ENCODE measurements around the gene TMEM156.

The TMEM156 gene

GRCh38 chr4:38983291-38983690, 48.9 kb downstream of the TMEM156 start:
- Histone ChIP-seq H3K4me1 (ENCODE audit: control insufficient read depth, insufficient read depth, low read length) (no peaks in the 10 kb centered on the region), H3K27me3 (ENCODE audit: control insufficient read depth, insufficient read depth, low read length, poor library complexity, severe bottlenecking) (no peaks in the 10 kb centered on the region), H3K4me3 (ENCODE audit: insufficient read depth, low read depth, low read length) (no peak overlapping the region), H3K27ac (ENCODE audit: insufficient read depth, low read depth, low read length, poor library complexity, severe bottlenecking) (no peak overlapping the region), H3K9me3 (ENCODE audit: control insufficient read depth, low read length) (no peaks in the 10 kb centered on the region), H3K36me3 (ENCODE audit: control insufficient read depth, insufficient read depth, low read length) (no peaks in the 10 kb centered on the region)
- WGBS, 2 experiments: 86% methylated on average over 6 of the region's 6 CpGs

- Histone ChIP-seq H3K36me3 (ENCODE audit: control insufficient read depth, insufficient read depth, low read length) (no peaks in the 10 kb centered on the region), H3K4me1 (ENCODE audit: control insufficient read depth, insufficient read depth, low read length) (no peaks in the 10 kb centered on the region), H3K27ac (ENCODE audit: insufficient read depth, low read depth, low read length, poor library complexity, severe bottlenecking) (no peak overlapping the region), H3K27me3 (ENCODE audit: control insufficient read depth, insufficient read depth, low read length, poor library complexity, severe bottlenecking) (no peaks in the 10 kb centered on the region), H3K4me3 (ENCODE audit: insufficient read depth, low read depth, low read length) (no peak overlapping the region), H3K9me3 (ENCODE audit: control insufficient read depth, low read length) (no peaks in the 10 kb centered on the region)
- WGBS, 2 experiments: 92 to 97% methylated on average over 3 to 4 of the region's 5 CpGs
Observed at GRCh38 chr4:38982361-38983095, 49.7 kb downstream of the TMEM156 start.

- Histone ChIP-seq H3K27me3 (ENCODE audit: control insufficient read depth, insufficient read depth, low read length, poor library complexity, severe bottlenecking) (no peaks in the 10 kb centered on the region), H3K9me3 (ENCODE audit: control insufficient read depth, low read length) (no peaks in the 10 kb centered on the region), H3K4me3 (ENCODE audit: insufficient read depth, low read depth, low read length) (no peak overlapping the region), H3K36me3 (ENCODE audit: control insufficient read depth, insufficient read depth, low read length) (no peaks in the 10 kb centered on the region), H3K4me1 (ENCODE audit: control insufficient read depth, insufficient read depth, low read length) (no peaks in the 10 kb centered on the region), H3K27ac (ENCODE audit: insufficient read depth, low read depth, low read length, poor library complexity, severe bottlenecking) (no peak overlapping the region)
- 94 to 96% methylated on average over 6 to 7 of the region's 7 CpGs for WGBS, 2 experiments
Observed at GRCh38 chr4:38980903-38981676, 51.1 kb downstream of the TMEM156 start.

GRCh38 chr4:38979511-38980230, 52.5 kb downstream of the TMEM156 start:
- Histone ChIP-seq H3K4me1 (ENCODE audit: control insufficient read depth, insufficient read depth, low read length) (no peaks in the 10 kb centered on the region), H3K27ac (ENCODE audit: insufficient read depth, low read depth, low read length, poor library complexity, severe bottlenecking) (no peak overlapping the region), H3K9me3 (ENCODE audit: control insufficient read depth, low read length) (no peaks in the 10 kb centered on the region), H3K4me3 (ENCODE audit: insufficient read depth, low read depth, low read length) (no peak overlapping the region), H3K36me3 (ENCODE audit: control insufficient read depth, insufficient read depth, low read length) (no peaks in the 10 kb centered on the region), H3K27me3 (ENCODE audit: control insufficient read depth, insufficient read depth, low read length, poor library complexity, severe bottlenecking) (no peaks in the 10 kb centered on the region)
- 92 to 95% methylated on average over 3 of the region's 3 CpGs for WGBS, 2 experiments

- Histone ChIP-seq H3K36me3 (ENCODE audit: control insufficient read depth, insufficient read depth, low read length) (no peaks in the 10 kb centered on the region), H3K4me1 (ENCODE audit: control insufficient read depth, insufficient read depth, low read length) (no peaks in the 10 kb centered on the region), H3K9me3 (ENCODE audit: control insufficient read depth, low read length) (no peaks in the 10 kb centered on the region), H3K27ac (ENCODE audit: insufficient read depth, low read depth, low read length, poor library complexity, severe bottlenecking) (no peak overlapping the region), H3K4me3 (ENCODE audit: insufficient read depth, low read depth, low read length) (no peak overlapping the region), H3K27me3 (ENCODE audit: control insufficient read depth, insufficient read depth, low read length, poor library complexity, severe bottlenecking) (no peaks in the 10 kb centered on the region)
- 82 to 97% methylated on average over 3 to 4 of the region's 4 CpGs for WGBS, 2 experiments
Observed at GRCh38 chr4:38979081-38979480, 53.1 kb downstream of the TMEM156 start.

- Histone ChIP-seq H3K4me1 (ENCODE audit: control insufficient read depth, insufficient read depth, low read length) (no peaks in the 10 kb centered on the region), H3K4me3 (ENCODE audit: insufficient read depth, low read depth, low read length) (no peak overlapping the region), H3K27me3 (ENCODE audit: control insufficient read depth, insufficient read depth, low read length, poor library complexity, severe bottlenecking) (no peaks in the 10 kb centered on the region), H3K9me3 (ENCODE audit: control insufficient read depth, low read length) (no peaks in the 10 kb centered on the region), H3K27ac (ENCODE audit: insufficient read depth, low read depth, low read length, poor library complexity, severe bottlenecking) (no peak overlapping the region), H3K36me3 (ENCODE audit: control insufficient read depth, insufficient read depth, low read length) (no peaks in the 10 kb centered on the region)
- 96 to 97% methylated on average over 7 of the region's 7 CpGs for WGBS, 2 experiments
Observed at GRCh38 chr4:38976308-38976707, 55.9 kb downstream of the TMEM156 start.

- H3K27ac ChIP-seq (ENCODE audit: insufficient read depth, low read depth, low read length, poor library complexity, severe bottlenecking): no peak overlapping the region
- H3K9me3 ChIP-seq (ENCODE audit: control insufficient read depth, low read length): no peaks in the 10 kb centered on the region
- H3K36me3 ChIP-seq (ENCODE audit: control insufficient read depth, insufficient read depth, low read length): no peaks in the 10 kb centered on the region
- no peak overlapping the region for H3K4me3 ChIP-seq (ENCODE audit: insufficient read depth, low read depth, low read length)
- no peaks in the 10 kb centered on the region for H3K4me1 ChIP-seq (ENCODE audit: control insufficient read depth, insufficient read depth, low read length)
- 92% methylated on average over 5 of the region's 5 CpGs for WGBS, 2 experiments
- no peaks in the 10 kb centered on the region for H3K27me3 ChIP-seq (ENCODE audit: control insufficient read depth, insufficient read depth, low read length, poor library complexity, severe bottlenecking)
Observed at GRCh38 chr4:38968668-38969067, 63.5 kb downstream of the TMEM156 start.

- H3K27ac ChIP-seq (ENCODE audit: insufficient read depth, low read depth, low read length, poor library complexity, severe bottlenecking): peak overlapping the region; percentile 27
- no peaks in the 10 kb centered on the region for H3K4me1 ChIP-seq (ENCODE audit: control insufficient read depth, insufficient read depth, low read length)
- H3K4me3 ChIP-seq (ENCODE audit: insufficient read depth, low read depth, low read length): no peak overlapping the region
- no peaks in the 10 kb centered on the region for H3K27me3 ChIP-seq (ENCODE audit: control insufficient read depth, insufficient read depth, low read length, poor library complexity, severe bottlenecking)
- H3K36me3 ChIP-seq (ENCODE audit: control insufficient read depth, insufficient read depth, low read length): no peaks in the 10 kb centered on the region
- WGBS, 2 experiments: 86 to 96% methylated on average over 5 to 6 of the region's 7 CpGs
- H3K9me3 ChIP-seq (ENCODE audit: control insufficient read depth, low read length): no peaks in the 10 kb centered on the region
Observed at GRCh38 chr4:38967260-38968095, 64.7 kb downstream of the TMEM156 start.

GRCh38 chr4:38965866-38966265, 66.3 kb downstream of the TMEM156 start:
- Histone ChIP-seq H3K4me3 (ENCODE audit: insufficient read depth, low read depth, low read length) (no peak overlapping the region), H3K27ac (ENCODE audit: insufficient read depth, low read depth, low read length, poor library complexity, severe bottlenecking) (no peak overlapping the region), H3K27me3 (ENCODE audit: control insufficient read depth, insufficient read depth, low read length, poor library complexity, severe bottlenecking) (no peaks in the 10 kb centered on the region), H3K36me3 (ENCODE audit: control insufficient read depth, insufficient read depth, low read length) (no peaks in the 10 kb centered on the region), H3K9me3 (ENCODE audit: control insufficient read depth, low read length) (no peaks in the 10 kb centered on the region), H3K4me1 (ENCODE audit: control insufficient read depth, insufficient read depth, low read length) (no peaks in the 10 kb centered on the region)
- 91 to 95% methylated on average over 2 of the region's 3 CpGs for WGBS, 2 experiments
